HUDEP-2 (cell line): ENCODE results near the gene PHETA1.
"Not testable (repeated sequence)": the region's sequence is repeated elsewhere in the genome, so short reads cannot be mapped to it uniquely, and the experiment has no call there.

Experiments
- DNase-seq, 76 experiments: peaks; one replicate each; lab custom pipeline; 2025; ENCODE audit not compliant: unreplicated experiment in 76 of 76; lab: John Stamatoyannopoulos, UW

PHETA1 gene

DNA sequence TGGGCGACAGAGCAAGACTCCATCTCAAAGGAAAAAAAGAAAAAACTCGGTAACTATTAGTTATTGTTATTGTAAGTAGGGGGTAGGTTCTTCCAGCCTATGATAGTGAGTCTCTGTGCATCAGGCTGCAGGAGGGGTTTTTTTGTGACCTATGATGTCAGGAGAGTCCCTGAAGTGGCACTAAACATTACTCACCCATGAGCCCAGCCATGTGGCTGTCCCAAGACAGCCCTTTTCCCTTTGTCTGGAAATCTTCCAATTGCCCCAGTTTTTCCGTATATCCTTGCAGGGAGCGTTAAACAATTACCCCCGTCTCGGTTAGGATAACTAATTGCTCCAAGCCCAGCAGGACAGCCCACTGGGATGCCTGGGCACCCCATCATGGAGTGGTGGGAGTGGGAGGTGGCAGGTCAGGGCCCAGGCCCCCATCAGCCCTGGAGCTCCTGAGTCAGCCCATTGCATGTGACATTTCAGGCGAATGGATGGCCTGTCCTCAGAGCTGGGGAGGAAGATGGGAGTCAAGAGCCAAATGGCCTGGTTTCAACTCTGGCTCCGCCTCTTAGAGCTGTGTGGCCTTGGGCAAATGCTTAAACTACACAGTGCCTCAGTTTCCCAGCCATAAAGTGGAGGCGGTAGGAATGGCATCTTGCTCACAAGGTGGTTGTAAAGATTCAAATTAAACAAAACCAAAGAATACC lies 16.4 kb downstream of the PHETA1 start:
- no peak for DNase-seq

DNA sequence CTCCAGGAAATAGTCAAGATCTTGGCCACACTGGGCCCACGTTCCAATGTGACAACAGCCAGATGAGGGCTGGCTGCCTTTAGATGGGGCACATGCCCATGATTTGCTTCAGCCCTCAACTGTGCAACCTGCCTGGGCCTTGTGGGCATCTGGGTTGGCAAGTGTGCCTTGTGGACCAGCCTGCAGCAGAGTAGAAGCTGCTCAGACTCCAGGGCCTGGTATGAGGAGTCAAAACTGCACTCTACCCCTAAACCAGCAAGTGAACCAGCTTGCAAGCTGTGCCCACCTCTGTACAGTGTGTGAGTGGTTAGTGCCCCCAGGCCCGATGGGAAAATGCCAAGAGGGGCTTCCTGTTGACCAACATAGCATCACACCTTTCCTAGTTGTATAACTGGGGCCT lies 17.9 kb downstream of the PHETA1 start:
- DNase-seq: no peak

GRCh38 chr12:111349748-111350520 lies 19.0 kb downstream of the PHETA1 start:
- no peak for DNase-seq

DNA sequence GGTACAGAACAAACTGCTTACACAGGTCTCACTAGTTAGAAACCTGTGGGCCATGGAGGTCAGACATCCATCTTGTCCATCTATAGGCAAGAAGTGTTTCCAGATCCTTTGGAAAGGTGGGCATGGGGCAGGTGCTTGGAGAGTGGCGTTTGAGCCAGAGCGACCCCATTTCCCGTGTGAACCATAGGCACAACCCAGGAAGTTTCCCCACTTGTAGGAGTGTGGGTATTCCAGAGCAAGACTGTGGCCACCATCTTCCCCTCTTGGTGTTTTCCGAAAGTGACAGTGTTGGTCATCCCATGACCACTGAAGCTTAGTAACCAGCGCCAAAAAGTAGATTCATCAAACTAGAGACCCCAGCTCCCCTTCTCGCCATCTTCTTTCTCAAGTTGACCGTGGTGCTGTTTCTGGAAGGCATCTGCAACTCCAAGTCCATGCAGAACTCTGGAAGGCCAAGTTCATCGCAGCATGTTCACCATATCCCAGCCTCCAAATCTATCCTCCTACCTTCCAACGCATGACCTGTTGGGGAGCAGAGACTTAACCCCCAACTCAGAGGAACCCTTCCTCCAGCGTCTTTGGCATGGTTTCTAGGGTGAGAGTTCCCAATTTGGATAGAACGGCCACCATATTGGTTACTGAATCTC lies 19.7 kb downstream of the PHETA1 start:
- DNase-seq: no peak

DNA sequence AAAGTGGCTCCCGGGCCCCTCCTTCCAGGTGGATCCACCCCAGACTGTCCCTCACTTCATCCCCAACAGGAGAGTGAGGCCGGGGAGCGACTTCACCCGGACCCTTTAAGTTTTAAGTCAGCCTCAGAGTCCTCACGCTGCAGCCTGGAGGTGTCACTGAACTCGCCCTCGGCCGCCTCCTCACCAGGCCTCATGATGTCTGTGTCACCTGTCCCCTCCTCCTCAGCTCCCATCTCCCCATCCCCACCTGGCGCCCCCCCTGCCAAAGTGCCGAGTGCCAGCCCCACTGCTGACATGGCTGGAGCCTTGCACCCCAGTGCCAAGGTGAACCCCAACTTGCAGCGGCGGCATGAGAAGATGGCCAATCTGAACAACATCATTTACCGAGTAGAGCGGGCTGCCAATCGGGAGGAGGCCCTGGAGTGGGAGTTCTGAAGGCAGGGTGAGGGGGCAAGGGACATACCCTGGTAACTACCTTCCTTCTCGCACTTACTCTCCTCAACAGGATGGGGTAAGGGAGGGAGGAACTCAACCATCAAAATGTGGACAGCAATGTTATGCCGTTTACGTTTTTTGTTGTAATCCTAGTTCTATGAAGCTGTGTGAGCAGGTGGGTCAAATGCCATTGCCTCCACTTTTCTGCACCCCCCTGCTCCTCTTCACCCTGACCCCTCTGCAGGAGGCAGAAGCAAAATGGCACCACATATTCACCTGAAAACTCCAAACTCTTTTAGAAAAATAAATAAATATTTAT lies 20.8 kb downstream of the PHETA1 start:
- no peak for DNase-seq

GRCh38 chr12:111344254-111344875 lies 24.5 kb downstream of the PHETA1 start:
- DNase-seq: no peak

GRCh38 chr12:111343181-111343580 lies 25.7 kb downstream of the PHETA1 start:
- DNase-seq: no peak

DNA sequence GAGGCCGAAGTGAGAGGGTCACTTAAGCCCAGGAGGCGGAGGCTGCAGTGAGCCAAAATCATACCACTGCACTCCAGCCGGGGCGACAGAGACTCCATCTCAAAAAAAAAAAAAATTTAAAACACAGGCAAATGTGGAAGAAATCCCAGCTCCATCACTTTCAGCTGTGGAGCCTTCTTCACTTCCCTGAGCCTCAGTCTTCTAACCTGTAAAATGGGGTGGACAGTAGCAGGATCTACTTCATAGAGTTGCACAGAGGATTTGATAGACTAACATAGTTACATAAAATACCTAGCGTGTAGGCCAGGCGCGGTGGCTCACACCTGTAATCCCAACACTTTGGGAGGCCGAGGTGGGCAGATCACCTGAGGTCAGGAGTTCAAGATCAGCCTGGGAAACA lies 26.5 kb downstream of the PHETA1 start:
- DNase-seq: no peak

DNA sequence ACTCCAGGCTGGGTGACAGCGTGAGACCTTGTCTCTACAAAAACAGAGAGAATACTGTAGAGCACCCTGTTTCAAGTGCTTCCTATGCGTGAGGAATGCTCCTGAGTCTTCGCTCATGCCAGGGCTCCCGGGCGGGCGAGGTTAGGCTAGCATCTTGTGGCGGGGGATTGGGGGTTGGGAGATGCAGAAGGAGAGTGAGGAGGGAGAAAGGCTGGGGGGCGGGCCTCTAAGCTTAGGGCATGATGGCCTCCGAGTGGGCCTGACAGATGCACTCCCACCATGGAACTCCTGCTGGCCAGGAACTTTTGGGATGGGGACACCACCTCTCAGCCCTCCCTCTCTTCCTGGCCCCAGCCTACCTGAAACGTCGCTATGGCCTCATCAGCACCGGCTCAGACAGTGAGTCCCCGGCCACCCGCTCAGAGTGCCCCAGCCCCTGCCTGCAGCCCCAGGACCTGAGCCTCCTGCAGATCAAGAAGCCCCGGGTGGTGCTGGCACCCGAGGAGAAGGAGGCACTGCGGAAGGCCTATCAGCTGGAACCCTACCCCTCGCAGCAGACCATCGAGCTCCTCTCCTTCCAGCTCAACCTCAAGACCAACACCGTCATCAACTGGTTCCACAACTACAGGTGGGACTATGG lies 27.3 kb downstream of the PHETA1 start:
- no peak for DNase-seq

DNA sequence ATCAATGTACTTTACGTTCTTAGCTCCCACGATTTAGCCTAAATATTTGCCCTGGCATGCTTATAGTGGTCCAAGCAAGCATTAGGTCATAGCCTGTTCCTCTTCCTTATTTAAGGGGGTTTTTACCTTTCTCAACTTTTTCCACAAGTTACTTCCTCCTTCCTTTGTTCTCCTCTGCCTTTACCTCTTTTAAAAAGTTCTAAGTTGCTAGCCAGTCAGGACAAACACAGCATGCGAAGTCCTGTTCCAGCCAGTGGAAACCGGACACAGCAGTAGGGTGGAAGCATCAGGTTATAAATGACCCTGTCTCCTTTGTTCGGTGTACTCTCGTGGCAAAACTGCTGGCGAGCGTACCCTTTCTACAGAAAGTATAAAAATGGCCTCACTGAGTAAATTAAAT lies 28.2 kb downstream of the PHETA1 start:
- not testable (repeated sequence) for DNase-seq

GRCh38 chr12:111340231-111340630 lies 28.7 kb downstream of the PHETA1 start:
- no peak for DNase-seq

DNA sequence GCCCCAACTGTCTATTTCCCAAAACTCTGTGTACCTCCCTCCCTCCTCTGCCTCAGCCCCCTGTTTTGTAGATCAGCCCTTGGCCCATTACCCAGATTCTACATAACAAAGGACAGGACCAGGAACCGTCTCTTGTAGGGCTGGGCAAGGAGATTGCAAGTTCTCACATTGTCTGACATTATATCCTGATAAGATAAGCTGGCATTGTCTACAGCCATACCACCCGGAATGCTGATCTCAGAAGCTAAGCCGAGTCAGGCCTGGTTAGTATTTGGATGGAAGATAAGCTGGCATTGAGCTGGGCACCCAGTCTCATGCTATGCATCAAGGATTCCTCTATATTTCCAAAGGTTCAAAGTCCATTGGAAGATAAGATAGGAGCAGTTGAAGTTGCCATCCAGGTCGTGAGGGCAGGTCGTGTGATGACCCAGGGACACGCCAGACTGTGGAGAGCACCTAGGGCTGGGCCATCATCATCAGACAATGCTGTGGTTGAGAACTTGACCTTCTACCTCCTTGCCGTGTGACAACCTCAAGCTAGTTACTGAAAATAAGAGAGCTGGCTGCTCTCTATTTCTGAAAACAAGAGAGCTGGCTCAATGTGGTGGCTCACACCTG lies 29.5 kb downstream of the PHETA1 start:
- peak in 35 of 76 experiments; percentile 3 to 68 (median 22) for DNase-seq

- DNase-seq: no peak
Measured at GRCh38 chr12:111338096-111338495, 30.8 kb downstream of the PHETA1 start.

- no peak for DNase-seq
Measured at GRCh38 chr12:111337371-111337770, 31.5 kb downstream of the PHETA1 start.

GRCh38 chr12:111336411-111336810 lies 32.5 kb downstream of the PHETA1 start:
- DNase-seq: not testable (repeated sequence)

GRCh38 chr12:111335811-111336210 lies 33.1 kb downstream of the PHETA1 start:
- DNase-seq: no peak

- DNase-seq: not testable (repeated sequence)
Measured at GRCh38 chr12:111335301-111335700, 33.6 kb downstream of the PHETA1 start.

DNA sequence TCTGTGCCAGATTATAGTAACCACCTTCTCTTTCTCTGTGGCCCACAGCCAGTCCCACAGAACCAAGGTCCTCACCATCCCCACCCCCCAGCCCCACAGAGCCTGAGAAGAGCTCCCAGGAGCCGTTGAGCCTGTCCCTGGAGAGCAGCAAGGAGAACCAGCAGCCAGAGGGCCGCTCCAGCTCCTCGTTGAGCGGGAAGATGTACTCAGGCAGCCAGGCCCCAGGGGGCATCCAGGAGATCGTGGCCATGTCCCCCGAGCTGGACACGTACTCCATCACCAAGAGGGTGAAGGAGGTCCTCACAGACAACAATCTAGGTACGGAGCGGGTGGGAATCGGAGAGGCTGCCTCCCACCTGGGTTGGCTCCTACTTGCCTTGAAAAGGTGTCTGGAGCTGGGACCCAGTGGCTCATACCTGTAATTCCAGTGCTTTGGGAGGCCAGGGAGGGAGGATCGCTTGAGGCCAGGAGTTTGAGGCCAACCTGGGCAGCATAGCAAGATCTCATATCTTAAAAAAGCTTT lies 34.4 kb downstream of the PHETA1 start:
- DNase-seq: no peak
